Mucosa of descending colon (tissue), 3 donors: Measurements from ENCODE around the gene MAGI1. TPM values are rescaled to one million over a fixed set of nuclear protein-coding genes. Genes with fewer than 3 reads are reported as not detected.
A peak's percentile ranks its signal among the peaks of the same experiment; 100 is the strongest.

Experiments
- ATAC-seq: fragments of 200-7000 bp; cut with Tn5 transposase; one replicate; pipeline ENCODE4 v1.9.1; 2020; ENCODE audit warnings: mild to moderate bottlenecking, moderate library complexity
- DNase-seq, 3 donors: peaks; one replicate each; pipeline ENCODE4 v3.0.0-alpha.2; 2020
- H3K36me3 ChIP-seq: fragments of 200-600 bp; one replicate; pipeline ENCODE4 v1.8.0; 2021; ENCODE audit warnings: low read depth, mild to moderate bottlenecking
- H3K4me1 ChIP-seq: fragments of 200-600 bp; one replicate; pipeline ENCODE4 v1.8.0; 2021; ENCODE audit warnings: low read depth, mild to moderate bottlenecking
- H3K4me3 ChIP-seq: fragments of 200-600 bp; one replicate; pipeline ENCODE4 v1.8.0; 2021; ENCODE audit warnings: mild to moderate bottlenecking
- H3K9me3 ChIP-seq: fragments of 200-600 bp; one replicate; pipeline ENCODE4 v1.8.0; 2021; ENCODE audit warnings: mild to moderate bottlenecking
- intact Hi-C, 2 donors: fragments of 100-400 bp; cut with DNase I in 1 of 2; cut with micrococcal nuclease in 1 of 2; formaldehyde crosslinking; loops; one replicate each; pipeline versions ENCODE4 v1.11.0 to v1.11.1; 2022; cut with DNase I, micrococcal nuclease
- total RNA-seq, 3 donors: library from RNA; stranded (reverse); fragmentation: NEBNext Ultra II Directional in 2 of 3; extraction: Animal tissue kit (Norgen Biotek cat#: 25700) in 2 of 3; gene quantifications; one replicate each; pipeline versions ENCODE4 v1.2.1 to v1.2.4, GENCODE V29; 2021 to 2023
- TF ChIP-seq, protein P1 (sequence below): fragments of 200-600 bp; IDR thresholded peaks from one replicate; pipeline ENCODE4 v1.8.0; 2022; ENCODE audit warnings: antibody characterized with exemption, mild to moderate bottlenecking
- donor health status: DM: no; HTN: no; CAD: no; lungs with moderate emphysema.
- donor health status: DM: no; HTN: no; CAD: no.
- donor health status: DM: no; HTN: yes; CAD: no.

Gene MAGI1
- total RNA-seq, 3 donors from 2014 or later: 41.9 to 59.6 (median 45.6) TPM

DNA sequence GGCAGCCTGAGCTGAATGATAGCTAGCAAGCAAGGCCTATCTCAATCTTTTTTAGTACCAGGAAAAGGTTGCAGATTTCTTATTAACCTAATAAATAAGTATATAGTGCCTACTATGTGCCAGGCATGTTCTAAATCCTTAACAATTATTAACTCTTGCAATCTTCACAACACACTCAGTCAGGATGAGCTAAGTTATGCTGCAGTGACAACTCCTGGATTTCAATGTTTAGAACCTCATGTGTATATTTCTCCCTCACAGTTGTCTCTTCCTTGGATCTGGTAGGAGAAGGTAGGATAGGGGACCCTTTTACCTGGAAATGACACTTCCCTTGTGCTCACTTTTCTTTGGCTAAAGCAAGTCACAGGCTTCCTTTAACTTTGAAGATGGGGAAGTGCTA, 39.3 kb upstream of the MAGI1 start:
- Histone ChIP-seq H3K9me3 (no peaks in the 10 kb centered on the region), H3K4me3 (no peak overlapping the region), H3K36me3 (no peaks in the 10 kb centered on the region), H3K4me1 (no peaks in the 10 kb centered on the region)
- intact Hi-C loops: no loop called here
- no peak for DNase-seq
- no peak for ATAC-seq
- TF ChIP-seq, protein P1, sequence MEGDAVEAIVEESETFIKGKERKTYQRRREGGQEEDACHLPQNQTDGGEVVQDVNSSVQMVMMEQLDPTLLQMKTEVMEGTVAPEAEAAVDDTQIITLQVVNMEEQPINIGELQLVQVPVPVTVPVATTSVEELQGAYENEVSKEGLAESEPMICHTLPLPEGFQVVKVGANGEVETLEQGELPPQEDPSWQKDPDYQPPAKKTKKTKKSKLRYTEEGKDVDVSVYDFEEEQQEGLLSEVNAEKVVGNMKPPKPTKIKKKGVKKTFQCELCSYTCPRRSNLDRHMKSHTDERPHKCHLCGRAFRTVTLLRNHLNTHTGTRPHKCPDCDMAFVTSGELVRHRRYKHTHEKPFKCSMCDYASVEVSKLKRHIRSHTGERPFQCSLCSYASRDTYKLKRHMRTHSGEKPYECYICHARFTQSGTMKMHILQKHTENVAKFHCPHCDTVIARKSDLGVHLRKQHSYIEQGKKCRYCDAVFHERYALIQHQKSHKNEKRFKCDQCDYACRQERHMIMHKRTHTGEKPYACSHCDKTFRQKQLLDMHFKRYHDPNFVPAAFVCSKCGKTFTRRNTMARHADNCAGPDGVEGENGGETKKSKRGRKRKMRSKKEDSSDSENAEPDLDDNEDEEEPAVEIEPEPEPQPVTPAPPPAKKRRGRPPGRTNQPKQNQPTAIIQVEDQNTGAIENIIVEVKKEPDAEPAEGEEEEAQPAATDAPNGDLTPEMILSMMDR: no peak

DNA sequence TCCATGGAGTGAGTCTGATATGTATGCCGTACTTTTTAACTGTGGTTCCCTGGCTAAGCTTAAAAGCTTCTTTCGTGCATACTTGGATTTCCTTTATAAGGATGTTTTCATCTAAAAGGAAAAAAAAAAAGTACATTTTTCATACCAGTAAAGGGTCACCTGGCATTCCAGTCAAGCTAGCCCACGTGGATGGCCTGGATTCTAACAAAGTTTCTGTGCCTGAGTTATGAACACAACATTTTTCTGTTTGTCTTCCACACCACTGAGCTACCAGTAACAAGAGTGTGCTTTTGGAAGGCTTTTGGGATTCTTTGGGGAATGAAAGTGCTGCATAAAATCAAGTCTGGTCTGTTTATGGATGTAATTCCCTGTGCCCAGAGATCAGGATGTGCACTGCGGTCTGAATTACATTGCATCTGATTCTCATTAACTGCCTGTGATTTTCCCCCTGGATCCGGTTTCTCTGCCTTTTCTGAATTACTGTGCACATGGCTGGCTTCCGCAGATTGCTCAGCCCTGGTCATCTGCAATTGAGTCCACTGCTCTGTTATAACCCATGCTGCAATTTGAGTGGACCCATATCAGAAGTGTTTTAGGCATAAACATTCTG, 38.2 kb upstream of the MAGI1 start:
- intact Hi-C loops: no loop called here
- Histone ChIP-seq H3K9me3 (no peaks in the 10 kb centered on the region), H3K36me3 (no peaks in the 10 kb centered on the region), H3K4me1 (no peaks in the 10 kb centered on the region), H3K4me3 (no peak overlapping the region)
- TF ChIP-seq, protein P1: no peak
- no peak for DNase-seq
- no peak for ATAC-seq

DNA sequence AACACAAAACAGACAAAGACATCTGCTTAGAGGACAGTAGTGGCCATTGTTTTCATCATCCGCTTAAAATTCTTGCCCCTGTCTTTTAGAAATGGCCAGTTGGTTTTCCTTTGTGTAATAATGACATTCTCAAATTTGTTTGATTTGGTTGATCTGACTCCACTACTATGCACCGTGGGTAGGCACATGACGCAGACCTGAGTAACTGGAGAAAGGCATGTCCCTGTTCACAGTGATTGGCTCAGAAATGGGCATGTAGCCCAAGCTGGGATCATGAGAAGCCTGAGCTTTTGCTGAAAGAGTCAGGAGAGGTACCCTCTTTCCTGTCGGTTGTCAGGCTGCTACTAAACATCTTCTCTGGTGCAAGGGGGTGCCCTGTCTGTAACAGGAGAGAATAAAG, 36.6 kb upstream of the MAGI1 start:
- ATAC-seq (no peak), DNase-seq (no peak)
- intact Hi-C loops: no loop called here
- no peaks in the 10 kb centered on the region for H3K4me1 ChIP-seq
- TF ChIP-seq, protein P1: no peak
- no peaks in the 10 kb centered on the region for H3K9me3 ChIP-seq
- no peaks in the 10 kb centered on the region for H3K36me3 ChIP-seq
- no peak overlapping the region for H3K4me3 ChIP-seq

DNA sequence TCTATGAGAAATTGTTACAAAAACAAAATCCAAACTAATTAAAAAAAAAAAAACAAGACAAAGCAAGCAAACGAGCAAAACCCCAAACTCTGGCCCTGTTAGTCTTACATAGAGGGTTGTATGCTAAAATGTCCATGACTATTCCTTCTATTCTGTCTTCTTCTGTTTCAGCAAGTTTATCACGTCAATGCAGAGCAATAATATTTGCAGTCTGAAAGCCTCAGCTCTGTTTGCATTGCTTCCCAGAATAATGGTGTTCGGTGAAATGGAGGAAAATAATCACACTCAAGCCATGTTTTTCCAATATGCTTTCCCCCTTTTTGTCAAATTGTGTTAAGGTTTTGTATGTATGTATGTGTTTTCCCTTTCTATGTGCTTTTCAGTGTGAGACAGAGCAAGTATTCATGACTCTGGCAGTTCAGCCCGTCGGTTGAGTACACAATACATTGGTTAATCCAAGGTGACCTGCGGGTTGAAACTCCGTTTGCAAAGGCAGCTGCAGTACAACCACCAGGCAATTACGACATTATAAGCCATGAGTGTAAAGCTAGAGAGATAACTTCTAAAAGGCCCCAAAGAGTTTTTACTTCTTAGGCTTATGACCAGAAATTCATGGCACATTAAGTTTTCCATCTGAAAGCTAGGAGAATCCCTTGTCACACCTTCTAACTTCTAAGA, 34.9 kb upstream of the MAGI1 start:
- TF ChIP-seq, protein P1: no peak
- DNase-seq: no peak
- H3K4me3 ChIP-seq: no peak overlapping the region
- H3K9me3 ChIP-seq: no peaks in the 10 kb centered on the region
- intact Hi-C loops: no loop called here
- H3K36me3 ChIP-seq: no peaks in the 10 kb centered on the region
- no peaks in the 10 kb centered on the region for H3K4me1 ChIP-seq
- ATAC-seq: peak; percentile 34

DNA sequence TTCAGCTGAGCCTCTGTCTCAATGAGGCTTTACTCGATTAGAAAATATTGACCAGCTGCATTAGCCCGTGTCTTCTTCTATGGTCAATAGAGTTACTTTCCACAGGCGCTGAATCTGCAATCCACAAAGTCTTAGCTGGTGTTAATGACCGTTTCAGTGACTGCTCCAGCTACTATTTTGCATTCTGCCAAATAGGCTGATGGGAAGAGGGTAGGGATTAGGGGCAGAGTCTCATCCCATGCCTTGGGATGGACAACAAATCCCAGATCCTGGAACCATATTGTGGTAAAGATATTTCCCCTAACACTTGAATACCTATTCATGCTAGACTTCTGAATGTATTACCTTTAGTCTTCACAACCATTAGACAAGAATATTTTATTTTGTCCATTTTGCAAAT, 29.5 kb upstream of the MAGI1 start:
- no peak for ATAC-seq
- intact Hi-C loops: no loop called here
- no peak overlapping the region for H3K4me3 ChIP-seq
- no peaks in the 10 kb centered on the region for H3K4me1 ChIP-seq
- H3K9me3 ChIP-seq: no peaks in the 10 kb centered on the region
- TF ChIP-seq, protein P1: no peak
- H3K36me3 ChIP-seq: no peaks in the 10 kb centered on the region
- DNase-seq: no peak
